Suprapubic skin (tissue), 3 donors: ENCODE results near the gene RNPEPL1.

ENCODE experiments used
- EP300 ChIP-seq: sonication (generic); formaldehyde crosslinking; IDR thresholded peaks from one replicate; pipeline ENCODE4 v1.6.1; 2017; ENCODE audit warnings: antibody characterized with exemption
- TF ChIP-seq, protein P1 (sequence below), 2 donors: fragments of 200-600 bp in 1 of 2; fragments of 450-650 bp in 1 of 2; sonication (generic) in 1 of 2; IDR thresholded peaks; one replicate each; pipeline ENCODE4 v1.5.1; 2016 to 2019; ENCODE audit warnings: antibody characterized with exemption in 2 of 2, mild to moderate bottlenecking in 1 of 2, moderate library complexity in 1 of 2

DNA sequence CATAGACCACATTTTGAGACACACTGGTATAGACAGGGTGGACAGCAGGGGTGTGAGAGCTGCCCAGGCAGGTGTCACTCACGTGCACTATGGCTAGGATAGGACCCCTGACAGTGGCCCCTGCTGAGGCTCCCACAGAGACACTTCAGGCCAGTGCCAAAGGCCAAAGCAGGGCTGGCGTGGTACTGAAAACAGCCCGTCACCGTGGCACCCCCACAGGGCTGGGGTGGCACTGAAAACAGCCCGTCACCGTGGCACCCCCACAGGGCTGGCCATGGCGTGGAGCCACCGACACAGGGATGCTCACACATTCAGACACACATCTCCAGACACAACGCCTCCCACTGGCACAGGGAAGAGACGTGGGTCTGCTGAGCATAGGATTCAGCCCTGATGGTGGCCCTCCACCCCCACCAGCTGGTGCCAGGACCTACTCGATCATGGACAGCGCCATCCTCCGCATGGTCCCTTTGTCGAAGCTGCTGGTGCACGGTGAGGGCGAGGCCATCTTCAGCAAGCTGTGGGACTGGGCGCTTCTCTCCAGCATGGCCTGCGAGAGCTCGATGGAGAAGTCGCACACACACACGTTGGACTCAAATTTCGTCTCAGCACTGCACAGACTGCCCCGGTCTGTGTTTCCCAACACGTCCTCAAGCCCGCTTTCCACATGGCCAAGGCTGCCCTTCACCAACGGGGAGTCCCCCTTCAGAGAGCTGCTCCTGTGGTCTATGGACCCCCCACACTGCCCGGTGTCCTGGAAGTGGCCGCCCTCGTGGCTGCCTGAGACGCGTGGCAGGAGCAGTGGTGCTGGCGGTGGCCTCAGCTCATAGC lies 44.6 kb upstream of the RNPEPL1 start:
- TF ChIP-seq EP300: no peak
- TF ChIP-seq, protein P1, sequence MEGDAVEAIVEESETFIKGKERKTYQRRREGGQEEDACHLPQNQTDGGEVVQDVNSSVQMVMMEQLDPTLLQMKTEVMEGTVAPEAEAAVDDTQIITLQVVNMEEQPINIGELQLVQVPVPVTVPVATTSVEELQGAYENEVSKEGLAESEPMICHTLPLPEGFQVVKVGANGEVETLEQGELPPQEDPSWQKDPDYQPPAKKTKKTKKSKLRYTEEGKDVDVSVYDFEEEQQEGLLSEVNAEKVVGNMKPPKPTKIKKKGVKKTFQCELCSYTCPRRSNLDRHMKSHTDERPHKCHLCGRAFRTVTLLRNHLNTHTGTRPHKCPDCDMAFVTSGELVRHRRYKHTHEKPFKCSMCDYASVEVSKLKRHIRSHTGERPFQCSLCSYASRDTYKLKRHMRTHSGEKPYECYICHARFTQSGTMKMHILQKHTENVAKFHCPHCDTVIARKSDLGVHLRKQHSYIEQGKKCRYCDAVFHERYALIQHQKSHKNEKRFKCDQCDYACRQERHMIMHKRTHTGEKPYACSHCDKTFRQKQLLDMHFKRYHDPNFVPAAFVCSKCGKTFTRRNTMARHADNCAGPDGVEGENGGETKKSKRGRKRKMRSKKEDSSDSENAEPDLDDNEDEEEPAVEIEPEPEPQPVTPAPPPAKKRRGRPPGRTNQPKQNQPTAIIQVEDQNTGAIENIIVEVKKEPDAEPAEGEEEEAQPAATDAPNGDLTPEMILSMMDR (IDR thresholded peaks at IDR 0.05): no peak
